NCI-H2196 treated with DMSO at 0.1 percent for 48 hours (cell line): ENCODE data around the gene MANBA.
"Not testable (repeated sequence)": the region's sequence is repeated elsewhere in the genome, so short reads cannot be mapped to it uniquely, and the experiment has no call there.

Experiments used
- DNase-seq: peaks from one replicate; lab custom pipeline; 2025; ENCODE audit not compliant: unreplicated experiment; lab: John Stamatoyannopoulos, UW

The MANBA gene

GRCh38 chr4:102764901-102765300 is 4.1 kb upstream of the MANBA start:
- DNase-seq = no peak

DNA sequence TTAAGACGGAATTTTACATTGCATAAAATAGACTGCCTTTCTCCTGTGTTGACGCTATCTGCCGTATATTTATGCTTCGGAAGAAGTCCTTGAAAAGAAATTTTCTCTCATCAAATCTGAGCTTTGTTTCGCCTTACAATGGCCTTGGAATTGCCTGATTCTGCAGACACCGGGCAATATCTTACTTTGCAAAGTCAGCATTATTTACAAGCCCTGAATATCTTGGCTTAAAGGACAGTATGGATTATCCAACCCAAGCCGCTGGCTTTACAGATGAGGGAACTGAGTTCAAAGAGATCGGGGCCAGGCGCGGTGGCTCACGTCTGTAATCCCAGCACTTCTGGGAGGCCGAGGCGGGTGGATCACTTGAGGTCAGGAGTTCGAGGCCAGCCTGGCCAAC is 1.1 kb upstream of the MANBA start:
- no peak for DNase-seq

DNA sequence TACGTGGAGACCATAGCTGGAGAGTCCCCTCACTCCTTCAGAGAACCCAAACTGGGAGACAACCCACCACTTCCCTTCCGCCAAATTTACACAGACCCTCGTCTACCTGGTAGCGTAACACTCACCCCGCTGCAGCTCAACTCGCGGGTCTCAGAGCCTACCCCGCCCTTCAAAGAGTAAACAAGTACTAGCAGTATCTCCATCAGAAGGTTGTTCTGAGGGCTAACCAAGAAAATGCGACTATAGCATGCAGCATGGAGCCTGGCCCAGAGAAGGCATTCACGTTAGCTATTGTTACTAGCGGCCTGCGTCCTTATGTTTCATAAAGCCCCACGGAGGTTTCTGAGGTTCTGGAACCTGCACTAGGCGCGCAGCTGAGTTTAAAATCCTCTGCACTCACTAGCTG is 531 bp upstream of the MANBA start:
- DNase-seq = no peak

DNA sequence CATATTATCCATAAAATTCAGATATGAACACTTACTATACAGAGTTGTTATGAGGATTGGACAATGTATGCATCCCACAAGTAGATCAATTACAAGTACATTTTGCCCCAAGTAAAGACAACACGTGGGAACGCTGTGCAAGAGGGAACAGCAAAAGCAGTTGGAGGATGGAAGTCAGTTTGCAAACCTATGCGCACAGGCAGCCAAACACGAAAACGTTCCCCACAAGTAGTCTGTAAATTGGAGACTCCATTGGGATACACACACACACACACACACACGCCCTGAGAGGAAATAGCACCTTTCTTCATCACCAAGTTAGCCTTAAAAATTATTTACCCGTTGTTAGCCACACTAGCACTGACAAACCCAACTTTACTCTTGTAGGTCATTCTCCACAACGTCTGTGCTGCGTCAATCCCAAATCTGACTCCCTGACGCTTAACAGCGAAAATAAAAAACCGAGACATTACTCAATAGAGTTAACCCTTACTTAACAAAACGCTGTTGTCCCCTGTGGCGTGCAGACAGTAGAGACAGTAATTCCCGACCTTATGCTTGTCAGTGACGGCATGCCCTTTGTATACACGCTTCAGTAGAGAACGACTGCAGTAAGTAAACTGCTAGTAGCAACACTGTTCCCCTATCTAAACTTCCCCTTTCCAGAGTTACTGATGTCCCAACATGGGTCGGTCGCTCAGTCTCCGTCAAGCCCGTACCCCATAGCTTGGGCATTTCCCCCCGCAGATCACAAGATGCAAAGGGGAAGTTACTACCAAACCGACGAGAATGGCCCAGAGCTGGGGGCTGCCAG is 730 bp downstream of the MANBA start:
- DNase-seq = no peak

GRCh38 chr4:102758241-102759160 is 2.3 kb downstream of the MANBA start:
- peak; percentile 32 for DNase-seq

GRCh38 chr4:102757681-102758080 is 3.1 kb downstream of the MANBA start:
- DNase-seq = no peak

- DNase-seq = no peak
These were observed 6.7 kb downstream of the MANBA start for GRCh38 chr4:102754044-102754443.

- no peak for DNase-seq
These were observed 8.8 kb downstream of the MANBA start for GRCh38 chr4:102751941-102752340.

DNA sequence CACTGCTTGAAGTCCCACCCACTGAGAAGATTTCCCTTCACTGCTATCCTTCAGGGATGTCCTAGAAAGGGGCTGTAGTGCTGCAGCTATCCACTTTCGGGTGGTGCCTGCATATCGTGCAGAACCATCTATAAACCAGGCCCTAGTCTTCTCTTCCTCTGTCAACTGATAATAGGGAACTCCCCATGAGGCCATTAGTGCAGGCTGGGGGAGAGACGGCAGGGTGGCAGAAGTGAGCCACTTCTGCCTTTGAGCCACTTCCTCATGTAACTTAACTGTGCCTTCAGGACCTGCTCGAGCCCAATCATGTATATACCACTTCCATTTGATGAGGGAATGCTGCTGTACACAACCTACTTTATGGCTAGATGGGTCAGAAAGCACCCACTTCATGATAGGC is 17.4 kb downstream of the MANBA start:
- not testable (repeated sequence) for DNase-seq

DNA sequence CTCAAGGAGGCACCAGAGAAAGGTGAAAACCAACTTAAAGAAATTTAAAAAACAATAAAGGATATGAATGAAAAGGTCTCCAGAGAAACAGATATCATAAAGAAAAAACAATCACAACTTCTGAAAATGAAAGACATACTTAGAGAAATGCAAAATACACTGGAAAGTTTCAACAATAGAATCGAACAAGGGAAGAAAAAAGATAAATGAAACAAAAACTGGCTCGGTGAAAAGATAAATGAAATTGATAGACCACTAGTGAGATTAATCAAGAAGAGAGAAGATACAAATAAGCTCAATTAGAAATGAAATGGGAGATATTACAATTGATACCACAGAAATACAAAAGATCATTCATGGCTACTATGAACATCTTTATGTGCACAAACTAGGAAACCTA is 22.0 kb downstream of the MANBA start:
- not testable (repeated sequence) for DNase-seq

- DNase-seq = no peak
These were observed 23.9 kb downstream of the MANBA start for GRCh38 chr4:102736636-102737549.

- DNase-seq = no peak
These were observed 25.2 kb downstream of the MANBA start for GRCh38 chr4:102735582-102735981.

DNA sequence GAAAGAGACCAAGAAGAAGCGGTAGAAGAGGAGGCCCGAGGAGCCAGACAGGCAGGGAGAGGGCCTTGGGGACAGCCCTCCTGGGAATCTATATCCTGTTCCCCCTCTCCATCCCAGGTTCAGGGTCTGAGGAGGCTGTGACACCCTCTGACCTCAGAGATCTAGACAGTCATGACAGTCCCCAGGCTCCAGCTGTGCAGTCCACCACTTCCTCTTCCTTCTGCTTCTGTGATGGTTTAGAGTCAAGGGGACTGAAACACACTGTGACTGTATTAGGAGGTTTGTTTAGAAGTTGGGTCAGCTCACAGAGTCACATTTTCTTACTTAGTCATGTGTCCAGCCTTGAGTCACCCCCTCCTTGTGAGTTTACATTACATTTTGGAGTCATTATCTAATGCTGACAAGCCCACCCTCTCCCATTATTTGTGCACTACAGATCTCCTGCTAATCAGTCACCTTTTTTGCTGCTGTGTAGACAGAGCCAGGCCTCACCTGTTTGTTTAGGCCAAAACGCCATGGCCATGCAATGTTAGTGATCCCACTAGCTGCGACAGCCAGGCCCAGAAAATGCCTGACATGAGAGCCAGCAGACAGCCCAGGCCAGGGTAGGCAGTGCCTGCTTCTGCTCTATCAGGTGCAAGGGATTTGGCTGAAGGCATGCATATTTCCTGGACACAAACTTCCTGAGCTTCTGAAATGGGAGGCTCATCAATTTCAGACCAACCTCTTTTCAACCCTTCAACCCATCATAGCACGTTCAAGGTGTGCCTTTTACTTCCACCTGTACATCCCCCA is 26.0 kb downstream of the MANBA start:
- no peak for DNase-seq

DNA sequence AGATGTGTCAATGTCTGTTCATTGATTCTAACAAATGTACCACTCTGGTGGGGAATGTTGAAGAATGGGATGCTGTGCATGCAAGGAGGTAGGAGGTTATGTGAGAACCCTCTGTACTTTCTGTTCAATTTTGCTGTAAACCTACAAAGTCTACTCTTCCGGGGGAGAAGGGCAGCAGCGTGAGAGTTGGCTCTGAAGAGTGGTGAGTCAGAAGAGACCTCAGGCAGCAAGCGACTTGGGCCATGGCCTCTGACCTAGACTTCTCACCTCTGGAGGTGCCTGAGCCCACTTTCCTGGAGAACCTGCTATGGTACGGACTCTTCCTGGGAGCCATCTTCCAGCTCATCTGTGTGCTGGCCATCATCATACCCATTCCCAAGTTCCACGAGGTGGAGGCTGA is 26.7 kb downstream of the MANBA start:
- no peak for DNase-seq

DNA sequence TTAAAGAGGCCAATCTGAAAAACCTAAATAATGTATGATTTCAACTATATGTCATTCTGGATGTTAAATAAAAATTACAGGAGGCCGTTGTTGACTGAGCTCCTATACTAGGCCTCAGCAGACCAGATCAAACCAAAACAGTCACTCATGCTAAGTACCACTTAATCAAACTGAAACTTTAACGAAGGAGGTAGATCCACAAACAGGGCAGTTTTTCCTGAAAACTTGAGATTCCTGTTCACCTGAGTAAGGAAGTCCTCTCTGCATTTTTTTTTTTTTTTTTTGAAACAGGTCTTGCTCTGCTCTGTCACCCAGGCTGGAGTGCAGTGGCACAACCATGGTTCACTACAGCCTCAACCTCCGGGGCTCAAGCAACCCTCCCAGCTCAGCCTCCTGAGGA is 27.7 kb downstream of the MANBA start:
- no peak for DNase-seq

DNA sequence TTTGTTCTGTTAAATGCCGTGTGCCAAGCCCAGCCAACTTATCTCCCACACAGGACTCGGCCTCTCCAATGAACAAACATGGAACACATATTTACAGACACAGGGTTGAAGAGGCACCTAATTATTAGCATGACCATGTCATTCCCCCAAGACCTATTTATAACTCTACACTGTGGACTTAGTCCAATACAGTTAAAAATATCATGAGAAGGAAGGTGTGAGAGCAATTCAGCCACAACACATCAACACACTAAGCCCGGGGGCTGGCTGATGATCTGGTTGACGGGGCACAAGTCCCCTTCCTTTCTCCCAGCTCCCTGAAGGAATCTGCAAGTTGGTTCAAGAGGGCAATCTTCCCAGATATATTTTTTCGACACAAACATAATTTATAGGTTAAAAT is 28.1 kb downstream of the MANBA start:
- no peak for DNase-seq

- DNase-seq = no peak
These were observed 29.7 kb downstream of the MANBA start for GRCh38 chr4:102730968-102731533.

- not testable (repeated sequence) for DNase-seq
These were observed 31.3 kb downstream of the MANBA start for GRCh38 chr4:102729486-102729885.

- DNase-seq = not testable (repeated sequence)
These were observed 33.8 kb downstream of the MANBA start for GRCh38 chr4:102726919-102727318.

GRCh38 chr4:102726068-102726467 is 34.7 kb downstream of the MANBA start:
- no peak for DNase-seq
